GM12872 (cell line): ENCODE data around the gene EMD.

Source experiments
- TF ChIP-seq, protein P1 (sequence below): IDR thresholded peaks from 3 replicates; pipeline ENCODE4 v1.5.1; 2011; ENCODE audit warnings: low read depth, mild to moderate bottlenecking, low read length, moderate library complexity; ENCODE audit not compliant: insufficient read depth

Gene EMD

DNA sequence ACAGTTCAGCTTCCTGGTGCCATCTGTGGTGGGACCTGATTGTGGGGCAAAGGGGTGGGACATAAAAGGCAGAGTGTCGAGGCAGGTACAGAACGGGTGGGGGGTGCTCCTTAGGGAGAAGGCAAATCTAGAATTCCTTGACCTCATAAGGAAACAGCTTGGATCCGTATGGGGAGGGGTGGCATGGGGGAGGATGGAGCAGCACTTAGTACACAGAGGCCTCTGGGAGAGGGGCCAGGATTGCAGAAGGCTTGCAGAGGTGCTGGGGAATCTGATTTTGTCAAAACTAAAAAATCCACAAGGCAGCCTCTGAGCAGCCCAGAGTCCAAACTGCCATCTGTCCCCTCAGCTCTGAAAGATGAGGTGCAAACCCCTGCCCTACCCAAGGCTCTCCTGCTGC, 2.3 kb upstream of the EMD start:
- TF ChIP-seq, protein P1, sequence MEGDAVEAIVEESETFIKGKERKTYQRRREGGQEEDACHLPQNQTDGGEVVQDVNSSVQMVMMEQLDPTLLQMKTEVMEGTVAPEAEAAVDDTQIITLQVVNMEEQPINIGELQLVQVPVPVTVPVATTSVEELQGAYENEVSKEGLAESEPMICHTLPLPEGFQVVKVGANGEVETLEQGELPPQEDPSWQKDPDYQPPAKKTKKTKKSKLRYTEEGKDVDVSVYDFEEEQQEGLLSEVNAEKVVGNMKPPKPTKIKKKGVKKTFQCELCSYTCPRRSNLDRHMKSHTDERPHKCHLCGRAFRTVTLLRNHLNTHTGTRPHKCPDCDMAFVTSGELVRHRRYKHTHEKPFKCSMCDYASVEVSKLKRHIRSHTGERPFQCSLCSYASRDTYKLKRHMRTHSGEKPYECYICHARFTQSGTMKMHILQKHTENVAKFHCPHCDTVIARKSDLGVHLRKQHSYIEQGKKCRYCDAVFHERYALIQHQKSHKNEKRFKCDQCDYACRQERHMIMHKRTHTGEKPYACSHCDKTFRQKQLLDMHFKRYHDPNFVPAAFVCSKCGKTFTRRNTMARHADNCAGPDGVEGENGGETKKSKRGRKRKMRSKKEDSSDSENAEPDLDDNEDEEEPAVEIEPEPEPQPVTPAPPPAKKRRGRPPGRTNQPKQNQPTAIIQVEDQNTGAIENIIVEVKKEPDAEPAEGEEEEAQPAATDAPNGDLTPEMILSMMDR, result no peak

GRCh38 chrX:154378059-154378798, 866 bp upstream of the EMD start:
- TF ChIP-seq, protein P1, result no peak

DNA sequence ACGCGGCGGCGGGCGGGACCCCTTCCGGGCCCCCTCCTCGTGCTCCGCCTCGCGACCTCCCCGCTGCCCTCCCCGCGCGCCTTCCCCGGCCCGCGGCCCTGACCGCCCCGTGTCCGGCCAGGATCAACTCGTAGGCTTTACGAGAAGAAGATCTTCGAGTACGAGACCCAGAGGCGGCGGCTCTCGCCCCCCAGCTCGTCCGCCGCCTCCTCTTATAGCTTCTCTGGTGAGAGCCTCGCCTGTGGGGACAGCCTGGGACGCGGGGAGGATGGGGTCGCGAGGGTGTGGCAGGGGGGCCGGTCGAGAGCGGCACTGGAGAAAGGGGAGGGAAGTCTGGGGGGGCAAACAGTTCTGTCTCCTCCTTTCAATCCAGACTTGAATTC, 465 bp downstream of the EMD start:
- TF ChIP-seq, protein P1, result no peak

DNA sequence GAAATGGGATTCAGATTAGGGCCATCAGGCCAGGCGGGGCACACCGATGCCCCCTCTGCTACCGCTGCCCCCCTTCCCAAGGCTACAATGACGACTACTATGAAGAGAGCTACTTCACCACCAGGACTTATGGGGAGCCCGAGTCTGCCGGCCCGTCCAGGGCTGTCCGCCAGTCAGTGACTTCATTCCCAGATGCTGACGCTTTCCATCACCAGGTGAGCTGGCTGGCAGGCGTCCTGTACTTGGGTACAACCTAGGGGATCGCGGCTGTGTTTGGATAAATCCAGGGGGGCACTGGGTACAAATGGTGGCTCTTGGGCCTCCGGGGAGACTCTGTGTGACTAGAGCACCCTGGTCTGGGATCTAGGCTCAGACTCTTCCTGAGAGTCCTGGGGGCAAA, 1.1 kb downstream of the EMD start:
- TF ChIP-seq, protein P1, result no peak

- TF ChIP-seq, protein P1, result no peak
These were observed 1.7 kb downstream of the EMD start for GRCh38 chrX:154380787-154381186.

DNA sequence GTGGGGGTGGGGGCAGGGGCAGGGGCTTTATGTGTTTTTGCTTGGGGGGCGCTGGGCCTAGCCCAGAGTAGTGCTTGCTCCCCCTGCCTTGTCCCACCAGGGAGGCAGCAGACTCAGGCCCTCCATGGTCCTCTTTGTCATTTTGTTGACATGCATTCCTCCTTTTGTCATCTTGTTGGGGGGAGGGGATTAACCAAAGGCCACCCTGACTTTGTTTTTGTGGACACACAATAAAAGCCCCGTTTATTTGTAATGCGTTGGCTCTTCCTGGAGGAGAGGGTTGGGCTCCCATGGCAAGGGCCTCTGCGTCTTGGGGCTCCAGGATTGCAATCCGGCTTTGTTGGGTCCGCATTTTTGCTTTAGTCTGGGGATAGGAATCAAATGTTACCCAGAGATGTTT, 2.2 kb downstream of the EMD start:
- TF ChIP-seq, protein P1, result no peak

DNA sequence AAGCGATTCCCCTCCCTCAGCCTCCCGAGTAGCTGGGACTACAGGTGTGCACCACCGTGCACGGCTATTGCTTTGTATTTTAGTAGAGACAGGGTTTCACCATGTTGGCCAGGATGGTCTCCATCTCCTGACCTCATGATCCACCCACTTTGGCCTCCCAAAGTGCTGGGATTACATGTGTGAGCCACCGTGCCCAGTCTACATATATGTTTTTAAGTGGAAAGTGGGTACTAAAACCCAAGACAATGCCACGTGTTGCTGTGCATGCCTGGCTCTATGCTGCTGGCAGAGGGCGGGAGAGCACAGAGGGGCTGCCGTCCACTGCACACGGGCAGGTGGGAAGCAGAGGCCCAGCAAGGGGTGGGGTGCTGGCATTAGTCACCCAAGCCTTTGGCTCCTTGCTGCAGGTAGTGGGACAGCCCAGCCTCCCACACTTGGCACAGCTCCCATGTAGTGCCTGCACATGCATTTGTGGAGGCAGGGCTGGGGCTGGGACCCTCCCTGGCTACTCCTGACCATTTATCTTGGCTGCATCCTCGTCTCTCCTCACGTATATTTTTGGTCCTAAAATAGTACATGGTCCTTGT, 3.5 kb downstream of the EMD start:
- TF ChIP-seq, protein P1, result no peak
